ENCODE results near the gene CENPT.
A peak's percentile ranks its signal among the peaks of the same experiment; 100 is the strongest.

The CENPT gene

GRCh38 chr16:67846320-67847063, 1.0 kb downstream of the CENPT start, which contains the start of gene NUTF2:
Gene NUTF2, plus strand, starts transcription at chr16:67846933. Its CDS starts 18,198 bp downstream, at chr16:67865131.
- Histone ChIP-seq H3K27me3 (ENCODE audit: control insufficient read depth, insufficient read depth, low read length) (no peaks in the 10 kb centered on the region), H3K4me2 (ENCODE audit: low read length) (peak within 1 kb of the TSS; percentile 96), H3K4me1 (peaks cover 22% of the 10 kb centered on the region), H3K9me3 (ENCODE audit: control insufficient read depth, low read length) (no peaks in the 10 kb centered on the region), H3K27ac (peak within 1 kb of the TSS; percentile 88), H3K79me2 (peaks cover 44% of the 10 kb centered on the region), H3K36me3 (ENCODE audit: control insufficient read depth, insufficient read depth, low read length) (no peaks in the 10 kb centered on the region), H3K4me3 (ENCODE audit: low read depth, low read length) (peak within 1 kb of the TSS; percentile 83), H2AFZ (peak within 1 kb of the TSS; percentile 94), H3K9ac (peak within 1 kb of the TSS; percentile 32)
- TF ChIP-seq, protein P1, sequence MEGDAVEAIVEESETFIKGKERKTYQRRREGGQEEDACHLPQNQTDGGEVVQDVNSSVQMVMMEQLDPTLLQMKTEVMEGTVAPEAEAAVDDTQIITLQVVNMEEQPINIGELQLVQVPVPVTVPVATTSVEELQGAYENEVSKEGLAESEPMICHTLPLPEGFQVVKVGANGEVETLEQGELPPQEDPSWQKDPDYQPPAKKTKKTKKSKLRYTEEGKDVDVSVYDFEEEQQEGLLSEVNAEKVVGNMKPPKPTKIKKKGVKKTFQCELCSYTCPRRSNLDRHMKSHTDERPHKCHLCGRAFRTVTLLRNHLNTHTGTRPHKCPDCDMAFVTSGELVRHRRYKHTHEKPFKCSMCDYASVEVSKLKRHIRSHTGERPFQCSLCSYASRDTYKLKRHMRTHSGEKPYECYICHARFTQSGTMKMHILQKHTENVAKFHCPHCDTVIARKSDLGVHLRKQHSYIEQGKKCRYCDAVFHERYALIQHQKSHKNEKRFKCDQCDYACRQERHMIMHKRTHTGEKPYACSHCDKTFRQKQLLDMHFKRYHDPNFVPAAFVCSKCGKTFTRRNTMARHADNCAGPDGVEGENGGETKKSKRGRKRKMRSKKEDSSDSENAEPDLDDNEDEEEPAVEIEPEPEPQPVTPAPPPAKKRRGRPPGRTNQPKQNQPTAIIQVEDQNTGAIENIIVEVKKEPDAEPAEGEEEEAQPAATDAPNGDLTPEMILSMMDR (IDR thresholded peaks at IDR 0.05) = no peak

DNA sequence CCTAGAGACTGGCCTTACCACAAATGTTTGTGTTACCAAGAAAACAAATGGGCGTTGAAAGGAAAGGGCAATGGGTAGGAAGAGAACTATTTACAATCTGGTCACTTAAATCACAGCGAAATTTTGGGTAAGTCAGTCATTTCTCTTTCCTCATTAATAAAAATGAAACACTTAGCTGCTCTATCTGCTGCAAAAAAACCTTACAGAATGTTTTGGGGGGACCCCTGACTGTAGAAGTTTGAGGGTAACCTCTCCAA, 1.5 kb downstream of the CENPT start:
- H3K9ac ChIP-seq = no peak overlapping the region
- H3K4me3 ChIP-seq (ENCODE audit: low read depth, low read length) = peak overlapping the region; percentile 83
- peak overlapping the region; percentile 94 for H2AFZ ChIP-seq
- H3K27me3 ChIP-seq (ENCODE audit: control insufficient read depth, insufficient read depth, low read length) = no peaks in the 10 kb centered on the region
- H3K9me3 ChIP-seq (ENCODE audit: control insufficient read depth, low read length) = no peaks in the 10 kb centered on the region
- H3K27ac ChIP-seq = peak overlapping the region; percentile 88
- H3K4me1 ChIP-seq = peaks cover 22% of the 10 kb centered on the region
- H3K36me3 ChIP-seq (ENCODE audit: control insufficient read depth, insufficient read depth, low read length) = no peaks in the 10 kb centered on the region
- H3K4me2 ChIP-seq (ENCODE audit: low read length) = peak overlapping the region; percentile 96
- TF ChIP-seq, protein P1 (IDR thresholded peaks at IDR 0.05) = no peak
- peaks cover 41% of the 10 kb centered on the region for H3K79me2 ChIP-seq

- no peak overlapping the region for H3K9ac ChIP-seq
- H3K4me2 ChIP-seq (ENCODE audit: low read length) = peak overlapping the region; percentile 96
- H3K9me3 ChIP-seq (ENCODE audit: control insufficient read depth, low read length) = no peaks in the 10 kb centered on the region
- no peaks in the 10 kb centered on the region for H3K27me3 ChIP-seq (ENCODE audit: control insufficient read depth, insufficient read depth, low read length)
- H3K36me3 ChIP-seq (ENCODE audit: control insufficient read depth, insufficient read depth, low read length) = no peaks in the 10 kb centered on the region
- peaks cover 22% of the 10 kb centered on the region for H3K4me1 ChIP-seq
- H2AFZ ChIP-seq = peak overlapping the region; percentile 94
- H3K4me3 ChIP-seq (ENCODE audit: low read depth, low read length) = no peak overlapping the region
- H3K79me2 ChIP-seq = peaks cover 36% of the 10 kb centered on the region
- TF ChIP-seq, protein P1 (IDR thresholded peaks at IDR 0.05) = no peak
- H3K27ac ChIP-seq = peak overlapping the region; percentile 88
Measured at GRCh38 chr16:67845291-67846062, 2.0 kb downstream of the CENPT start.

DNA sequence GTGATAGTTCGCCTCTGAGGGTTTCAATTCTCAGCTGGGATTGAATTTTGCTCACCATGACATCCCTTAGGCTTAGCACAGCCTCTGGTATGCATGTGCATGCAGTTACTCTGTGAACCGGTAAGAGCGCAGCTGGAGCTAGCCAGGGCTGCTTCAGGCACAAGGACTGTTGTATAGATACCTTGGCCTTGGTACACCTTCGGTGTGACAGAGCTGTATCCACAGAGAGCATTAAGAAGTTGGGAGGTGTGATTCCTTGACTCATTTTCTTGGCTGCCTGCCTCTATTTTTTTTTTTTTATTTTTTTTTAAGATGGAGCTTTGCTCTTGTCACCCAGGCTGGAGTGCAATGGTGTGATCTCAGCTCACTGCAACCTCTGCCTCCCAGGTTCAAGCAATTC, 3.0 kb downstream of the CENPT start:
- H3K4me3 ChIP-seq (ENCODE audit: low read depth, low read length) = no peak overlapping the region
- H3K9me3 ChIP-seq (ENCODE audit: control insufficient read depth, low read length) = no peaks in the 10 kb centered on the region
- H3K79me2 ChIP-seq = peaks cover 29% of the 10 kb centered on the region
- H3K4me1 ChIP-seq = peaks cover 22% of the 10 kb centered on the region
- no peak overlapping the region for H3K27ac ChIP-seq
- no peaks in the 10 kb centered on the region for H3K27me3 ChIP-seq (ENCODE audit: control insufficient read depth, insufficient read depth, low read length)
- TF ChIP-seq, protein P1 (IDR thresholded peaks at IDR 0.05) = peak; percentile 13
- no peak overlapping the region for H3K9ac ChIP-seq
- H3K36me3 ChIP-seq (ENCODE audit: control insufficient read depth, insufficient read depth, low read length) = no peaks in the 10 kb centered on the region
- H3K4me2 ChIP-seq (ENCODE audit: low read length) = peak overlapping the region; percentile 43
- no peak overlapping the region for H2AFZ ChIP-seq

Data from parathyroid adenoma (tissue), 2 donors.